IPS-NIHi7 (cell line): Measurements from ENCODE around the gene CCDC87.
"Not testable (repeated sequence)": the region's sequence is repeated elsewhere in the genome, so short reads cannot be mapped to it uniquely, and the experiment has no call there.

ENCODE experiments used
- DNase-seq: peaks from one replicate; pipeline ENCODE4 v3.0.0; 2012; ENCODE audit warnings: mixed read lengths; ENCODE audit errors: extremely low spot score

The CCDC87 gene

DNA sequence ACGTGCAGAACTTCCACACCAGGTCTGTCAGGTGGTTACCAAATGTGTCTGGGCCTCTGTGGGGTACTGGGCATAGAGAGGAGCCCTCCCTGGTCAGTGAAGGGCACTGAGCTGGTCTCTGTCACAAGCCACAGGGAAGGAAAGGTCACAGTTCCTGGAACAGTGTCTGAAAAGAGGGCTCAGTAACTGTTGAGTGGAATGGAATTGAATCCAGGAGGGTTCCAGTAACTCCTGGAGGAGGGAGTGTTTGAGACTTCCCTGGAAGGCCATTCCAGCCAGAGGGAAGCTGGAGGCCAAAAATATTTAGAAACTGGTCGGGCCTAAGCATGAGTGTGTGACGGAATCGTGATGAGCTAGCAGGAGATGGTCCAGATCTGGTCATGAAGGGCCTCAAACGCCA is 38.3 kb downstream of the CCDC87 start:
- no peak for DNase-seq

GRCh38 chr11:66550887-66551286 is 42.0 kb downstream of the CCDC87 start:
- no peak for DNase-seq

DNA sequence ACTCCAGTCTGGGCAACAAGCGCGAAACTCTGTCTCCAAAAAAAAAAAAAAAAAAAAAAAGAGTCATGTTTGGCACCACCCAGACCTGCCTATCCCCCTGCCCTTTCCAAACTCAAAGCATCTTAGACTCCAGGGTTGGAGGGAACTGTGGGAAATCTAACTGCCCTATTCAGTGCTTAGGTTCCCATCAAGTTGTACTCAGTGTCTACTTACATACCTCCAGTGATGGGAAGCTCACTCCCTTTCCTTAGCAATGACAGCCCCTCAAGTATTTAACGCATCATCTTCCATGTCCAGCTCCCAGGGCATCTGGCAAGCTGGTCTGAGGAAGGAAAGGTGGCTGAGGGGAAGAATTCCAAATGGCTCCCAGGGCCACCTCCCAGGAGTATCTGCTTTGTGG is 43.2 kb downstream of the CCDC87 start:
- no peak for DNase-seq

DNA sequence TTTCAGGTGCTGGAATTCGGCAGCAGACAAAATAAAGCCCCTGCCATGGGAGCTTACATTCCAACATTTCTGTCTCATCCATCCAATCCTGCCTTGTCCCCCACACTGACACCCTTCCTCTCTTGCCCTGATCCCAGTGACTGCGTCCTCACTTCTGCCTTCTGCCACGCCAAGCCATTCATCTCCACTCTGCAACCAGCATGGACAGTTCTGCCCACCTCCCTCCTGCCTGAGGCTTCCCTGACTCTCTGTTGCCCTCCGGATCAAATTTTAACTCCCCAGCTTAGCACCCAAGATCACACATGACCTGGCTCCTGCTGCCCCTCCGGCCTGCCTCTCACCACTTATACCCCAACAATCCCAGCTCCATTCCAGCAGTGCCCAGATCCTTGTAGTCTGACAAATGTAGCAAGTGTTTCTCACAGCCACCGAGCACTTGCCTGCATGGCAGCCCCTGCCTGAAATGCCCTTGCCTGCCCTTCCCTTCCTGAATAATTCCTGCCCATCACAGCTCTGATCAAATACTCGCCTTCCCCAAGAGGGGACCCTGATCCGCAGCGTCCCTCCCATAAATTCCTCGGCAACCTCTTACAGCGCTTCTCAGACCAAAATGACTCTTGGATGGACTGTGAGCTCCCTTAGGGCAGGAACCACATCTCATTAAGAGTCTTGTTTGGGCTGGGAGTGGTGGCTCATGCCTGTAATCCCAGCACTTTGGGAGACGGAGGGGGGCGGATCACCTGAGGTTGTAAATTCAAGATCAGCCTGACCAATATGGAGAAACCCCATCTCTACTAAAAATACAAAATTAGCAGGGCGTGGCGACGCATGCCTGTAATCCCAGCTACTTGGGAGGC is 43.9 kb downstream of the CCDC87 start:
- DNase-seq = no peak

DNA sequence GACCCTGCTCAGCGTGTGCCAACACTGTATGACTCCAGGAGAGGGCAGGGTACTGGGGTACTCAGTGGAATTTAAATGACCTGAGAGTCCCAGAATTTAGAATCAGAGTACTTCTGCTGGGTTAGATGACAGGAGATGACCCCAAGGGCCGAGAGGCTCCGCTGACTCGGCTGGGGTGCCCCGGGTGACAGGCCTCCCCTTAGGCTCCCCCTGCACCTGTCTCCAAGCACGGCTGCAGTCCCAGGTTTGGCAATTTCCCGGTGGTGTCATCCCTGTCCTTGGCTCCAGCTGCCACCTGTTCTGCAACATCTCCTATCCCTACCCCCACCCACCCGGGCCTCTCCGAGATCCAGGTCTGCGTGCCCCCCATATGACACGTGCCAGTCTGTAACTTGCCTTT is 44.8 kb downstream of the CCDC87 start:
- no peak for DNase-seq

DNA sequence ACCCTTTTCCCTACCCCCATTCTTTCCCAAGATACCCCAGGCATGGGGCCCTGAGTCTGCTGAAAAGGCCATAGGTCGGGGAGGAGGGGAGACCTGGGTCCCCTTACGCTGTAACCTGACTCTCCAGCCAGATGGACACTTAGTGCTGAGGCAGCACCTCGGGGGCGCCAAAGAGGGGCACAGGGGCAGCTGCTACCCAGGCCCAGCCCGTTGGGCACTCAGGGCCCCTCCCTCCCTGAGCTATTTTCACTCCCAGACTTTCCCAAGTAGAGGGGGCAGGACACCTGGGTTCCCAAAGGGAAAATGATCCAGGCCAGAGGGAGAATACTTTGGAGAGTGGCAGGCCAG is 45.2 kb downstream of the CCDC87 start:
- peak; percentile 59 for DNase-seq

DNA sequence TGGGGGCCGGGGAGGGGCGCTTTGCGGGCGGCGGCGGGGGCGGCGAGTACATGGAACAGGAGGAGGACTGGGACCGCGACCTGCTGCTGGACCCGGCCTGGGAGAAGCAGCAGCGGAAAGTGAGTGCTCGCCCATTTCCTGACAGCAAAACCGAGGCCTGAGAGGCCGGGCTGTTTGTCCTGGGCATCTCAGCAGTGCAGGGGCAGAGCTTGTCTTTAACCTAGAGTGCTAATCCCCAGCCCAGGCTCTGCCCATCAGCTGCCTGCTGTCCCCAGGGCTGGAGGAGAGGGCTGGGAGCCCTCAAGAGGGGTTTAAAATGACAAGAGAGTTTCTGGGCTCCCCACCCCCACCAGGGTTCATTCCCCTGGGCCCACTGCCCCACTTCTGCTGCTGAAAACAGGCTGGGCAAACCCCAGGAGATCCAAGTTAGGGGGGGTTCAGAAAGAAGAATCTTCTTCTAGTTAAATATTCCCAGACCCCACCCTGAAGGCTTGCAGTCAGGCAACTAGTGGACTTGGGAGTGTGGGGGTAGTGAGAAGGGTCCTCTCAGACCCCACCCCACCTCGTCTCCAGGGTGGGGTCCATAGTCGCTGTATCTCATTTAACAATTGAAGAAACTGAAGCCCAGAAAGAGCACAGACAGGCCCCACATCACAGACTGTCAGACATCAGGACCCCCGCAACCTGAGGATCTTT is 45.7 kb downstream of the CCDC87 start:
- no peak for DNase-seq

- DNase-seq = peak; percentile 85
Measured at GRCh38 chr11:66546368-66546965, 46.4 kb downstream of the CCDC87 start, which contains the start of gene ACTN3. Gene ACTN3 (plus strand): TSS chr11:66546903. CDS start chr11:66546938, 35 bp downstream.

DNA sequence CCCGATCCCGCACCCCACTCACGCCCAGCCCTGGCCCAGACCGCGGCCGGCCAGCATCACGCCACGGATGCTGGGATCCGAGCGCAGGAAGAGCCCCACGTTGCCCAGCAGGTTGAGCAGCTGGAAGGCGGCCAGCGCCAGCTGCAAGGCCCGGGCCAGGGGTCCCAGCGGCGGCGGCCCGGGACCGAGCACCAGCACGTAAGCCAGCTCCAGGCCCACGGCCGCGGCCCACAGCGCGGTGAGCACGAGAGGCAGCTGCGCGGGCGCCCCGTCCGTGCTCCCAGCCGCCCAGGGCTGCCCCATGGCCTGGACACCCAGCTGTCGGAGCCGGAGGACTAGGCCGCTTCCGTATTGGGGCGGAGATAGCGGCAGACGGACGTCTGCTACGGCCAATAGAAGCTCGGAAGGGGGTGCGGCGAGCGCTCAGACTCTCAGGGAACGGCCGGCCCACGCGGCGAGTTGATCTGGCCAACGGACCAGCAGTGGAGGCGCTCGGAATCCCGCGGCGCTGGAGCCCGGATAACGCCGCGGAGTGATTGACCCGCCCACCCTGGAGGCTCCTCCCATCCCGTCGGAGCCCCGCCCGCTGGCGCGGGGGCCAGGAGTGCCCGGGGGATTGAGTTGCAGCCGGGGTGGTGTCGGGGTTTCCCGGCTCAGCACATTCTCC is 47.0 kb downstream of the CCDC87 start, which contains the start of gene ZDHHC24:
Gene ZDHHC24 (minus strand): TSS at position 348 of the 667 bp plus-strand sequence. CDS start 45 bp downstream, at position 303.
- DNase-seq = peak; percentile 99

DNA sequence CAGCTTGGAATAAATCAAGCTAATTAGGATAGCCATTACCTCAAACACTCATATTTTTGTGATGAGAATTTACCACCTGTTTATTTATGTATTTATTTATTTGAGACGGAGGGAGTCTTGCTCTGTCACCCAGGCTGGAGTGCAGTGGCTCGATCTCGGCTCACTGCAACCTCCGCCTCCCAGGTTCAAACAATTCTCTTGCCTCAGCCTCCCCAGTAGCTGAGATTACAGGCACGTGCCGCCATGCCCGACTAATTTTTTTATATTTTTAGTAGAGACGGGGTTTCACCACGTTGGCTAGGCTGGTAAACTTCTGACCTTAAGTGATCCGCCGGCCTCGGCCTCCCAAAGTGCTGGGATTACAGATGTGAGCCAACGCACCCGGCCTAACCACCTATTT is 47.9 kb downstream of the CCDC87 start:
- DNase-seq = not testable (repeated sequence)

GRCh38 chr11:66543263-66544107 is 49.4 kb downstream of the CCDC87 start:
- DNase-seq = peak; percentile 52

GRCh38 chr11:66542362-66542761 is 50.5 kb downstream of the CCDC87 start:
- DNase-seq = no peak

- DNase-seq = no peak
Measured at GRCh38 chr11:66541892-66542291, 51.0 kb downstream of the CCDC87 start.

GRCh38 chr11:66540598-66540997 is 52.3 kb downstream of the CCDC87 start:
- DNase-seq = not testable (repeated sequence)
